ENCODE data around the gene APBA2.

GRCh38 chr15:28892789-28893610 lies 7.2 kb downstream of the APBA2 start:
- TF ChIP-seq CTCF (IDR thresholded peaks at IDR 0.05) = no peak
- no peak for TF ChIP-seq EP300 (IDR thresholded peaks at IDR 0.05)
- TF ChIP-seq POLR2A (IDR thresholded peaks at IDR 0.05) = no peak

Data from tibial nerve (tissue), 4 donors.